ENCODE measurements around the gene NME7. TPM values are rescaled to one million over a fixed set of nuclear protein-coding genes. Genes with fewer than 3 reads are reported as not detected.

The NME7 gene
- total and polyA plus RNA-seq, 2 experiments from 2014 or later = 39.1 to 48.5 TPM

DNA sequence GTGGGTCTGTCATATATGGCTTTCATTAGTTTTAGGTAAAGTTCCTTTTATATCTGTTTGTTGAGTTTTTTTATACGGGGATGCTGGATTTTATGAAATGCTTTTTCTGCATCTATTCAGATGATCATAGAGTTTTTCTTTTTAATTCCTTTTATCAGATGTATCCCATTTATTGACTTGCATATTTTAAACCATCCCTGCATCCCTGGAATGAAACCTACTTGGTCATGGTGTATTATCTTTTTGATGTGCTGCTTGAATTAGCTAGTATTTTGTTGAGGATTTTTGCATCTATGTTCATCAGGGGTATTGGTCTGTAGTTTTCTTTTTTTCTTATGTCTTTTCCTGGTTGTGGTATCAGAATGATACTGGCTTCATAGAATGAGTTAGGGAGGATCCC lies 118.0 kb downstream of the NME7 start:
- Histone ChIP-seq H3K27me3 (ENCODE audit: insufficient read depth) (no peaks in the 10 kb centered on the region), H3K9me2 (ENCODE audit: insufficient read depth) (no peaks in the 10 kb centered on the region), H4K20me1 (replicated peaks; ENCODE audit: insufficient read depth) (no peaks in the 10 kb centered on the region), H3K79me2 (replicated peaks; ENCODE audit: insufficient read depth) (no peaks in the 10 kb centered on the region), H3F3A (replicated peaks; ENCODE audit: low read depth) (no peaks in the 10 kb centered on the region), H3K4me2 (no peak overlapping the region), H2AFZ (no peak overlapping the region), H3K4me1 (ENCODE audit: insufficient read depth) (no peaks in the 10 kb centered on the region), H3K4me3 (no peak overlapping the region), H3K27ac (ENCODE audit: low read depth) (no peak overlapping the region), H3K36me3 (ENCODE audit: insufficient read depth) (no peaks in the 10 kb centered on the region)
- Mint-ChIP-seq H3K36me3 (ENCODE audit: low read depth) (no peaks in the 10 kb centered on the region), H3K9me3 (peaks cover 2% of the 10 kb centered on the region; the same call in 2 of the 3 replicates), H3K4me3 (no peak overlapping the region), H3K4me1 (no peaks in the 10 kb centered on the region), H3K27me3 (ENCODE audit: insufficient read depth, low read depth, poor library complexity) (no peaks in the 10 kb centered on the region), H3K27ac (no peak overlapping the region)
- no peak for ATAC-seq
- TF ChIP-seq NANOG (IDR thresholded peaks at IDR 0.05; ENCODE audit: borderline replicate concordance) (no peak), ZNF331 (CRISPR knock-in tag; IDR thresholded peaks at IDR 0.05; ENCODE audit: low read depth) (no peak), JUNB (IDR thresholded peaks at IDR 0.05; ENCODE audit: unreplicated experiment) (no peak), STAT1 (IDR thresholded peaks at IDR 0.05; ENCODE audit: unreplicated experiment) (no peak), EZH2phosphoT487 (IDR thresholded peaks at IDR 0.05; ENCODE audit: unreplicated experiment) (no peak), CREB1 (CRISPR knock-in tag; IDR thresholded peaks at IDR 0.05; ENCODE audit: low read depth) (no peak), EZH2 (IDR thresholded peaks at IDR 0.05; ENCODE audit: low read depth, unreplicated experiment) (no peak), ZNF114 (CRISPR knock-in tag; IDR thresholded peaks at IDR 0.05) (no peak), POLR2AphosphoS5 (IDR thresholded peaks at IDR 0.05; ENCODE audit: low read depth) (no peak)
- TF ChIP-seq, protein P1, sequence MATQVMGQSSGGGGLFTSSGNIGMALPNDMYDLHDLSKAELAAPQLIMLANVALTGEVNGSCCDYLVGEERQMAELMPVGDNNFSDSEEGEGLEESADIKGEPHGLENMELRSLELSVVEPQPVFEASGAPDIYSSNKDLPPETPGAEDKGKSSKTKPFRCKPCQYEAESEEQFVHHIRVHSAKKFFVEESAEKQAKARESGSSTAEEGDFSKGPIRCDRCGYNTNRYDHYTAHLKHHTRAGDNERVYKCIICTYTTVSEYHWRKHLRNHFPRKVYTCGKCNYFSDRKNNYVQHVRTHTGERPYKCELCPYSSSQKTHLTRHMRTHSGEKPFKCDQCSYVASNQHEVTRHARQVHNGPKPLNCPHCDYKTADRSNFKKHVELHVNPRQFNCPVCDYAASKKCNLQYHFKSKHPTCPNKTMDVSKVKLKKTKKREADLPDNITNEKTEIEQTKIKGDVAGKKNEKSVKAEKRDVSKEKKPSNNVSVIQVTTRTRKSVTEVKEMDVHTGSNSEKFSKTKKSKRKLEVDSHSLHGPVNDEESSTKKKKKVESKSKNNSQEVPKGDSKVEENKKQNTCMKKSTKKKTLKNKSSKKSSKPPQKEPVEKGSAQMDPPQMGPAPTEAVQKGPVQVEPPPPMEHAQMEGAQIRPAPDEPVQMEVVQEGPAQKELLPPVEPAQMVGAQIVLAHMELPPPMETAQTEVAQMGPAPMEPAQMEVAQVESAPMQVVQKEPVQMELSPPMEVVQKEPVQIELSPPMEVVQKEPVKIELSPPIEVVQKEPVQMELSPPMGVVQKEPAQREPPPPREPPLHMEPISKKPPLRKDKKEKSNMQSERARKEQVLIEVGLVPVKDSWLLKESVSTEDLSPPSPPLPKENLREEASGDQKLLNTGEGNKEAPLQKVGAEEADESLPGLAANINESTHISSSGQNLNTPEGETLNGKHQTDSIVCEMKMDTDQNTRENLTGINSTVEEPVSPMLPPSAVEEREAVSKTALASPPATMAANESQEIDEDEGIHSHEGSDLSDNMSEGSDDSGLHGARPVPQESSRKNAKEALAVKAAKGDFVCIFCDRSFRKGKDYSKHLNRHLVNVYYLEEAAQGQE (IDR thresholded peaks at IDR 0.05; ENCODE audit: unreplicated experiment) = no peak
- TF ChIP-seq, protein P2, sequence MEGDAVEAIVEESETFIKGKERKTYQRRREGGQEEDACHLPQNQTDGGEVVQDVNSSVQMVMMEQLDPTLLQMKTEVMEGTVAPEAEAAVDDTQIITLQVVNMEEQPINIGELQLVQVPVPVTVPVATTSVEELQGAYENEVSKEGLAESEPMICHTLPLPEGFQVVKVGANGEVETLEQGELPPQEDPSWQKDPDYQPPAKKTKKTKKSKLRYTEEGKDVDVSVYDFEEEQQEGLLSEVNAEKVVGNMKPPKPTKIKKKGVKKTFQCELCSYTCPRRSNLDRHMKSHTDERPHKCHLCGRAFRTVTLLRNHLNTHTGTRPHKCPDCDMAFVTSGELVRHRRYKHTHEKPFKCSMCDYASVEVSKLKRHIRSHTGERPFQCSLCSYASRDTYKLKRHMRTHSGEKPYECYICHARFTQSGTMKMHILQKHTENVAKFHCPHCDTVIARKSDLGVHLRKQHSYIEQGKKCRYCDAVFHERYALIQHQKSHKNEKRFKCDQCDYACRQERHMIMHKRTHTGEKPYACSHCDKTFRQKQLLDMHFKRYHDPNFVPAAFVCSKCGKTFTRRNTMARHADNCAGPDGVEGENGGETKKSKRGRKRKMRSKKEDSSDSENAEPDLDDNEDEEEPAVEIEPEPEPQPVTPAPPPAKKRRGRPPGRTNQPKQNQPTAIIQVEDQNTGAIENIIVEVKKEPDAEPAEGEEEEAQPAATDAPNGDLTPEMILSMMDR (conservative IDR thresholded peaks at IDR 0.05; ENCODE audit: low read depth in 2 of 2) = no peak
- no peak for DNase-seq (ENCODE audit: low spot score)

DNA sequence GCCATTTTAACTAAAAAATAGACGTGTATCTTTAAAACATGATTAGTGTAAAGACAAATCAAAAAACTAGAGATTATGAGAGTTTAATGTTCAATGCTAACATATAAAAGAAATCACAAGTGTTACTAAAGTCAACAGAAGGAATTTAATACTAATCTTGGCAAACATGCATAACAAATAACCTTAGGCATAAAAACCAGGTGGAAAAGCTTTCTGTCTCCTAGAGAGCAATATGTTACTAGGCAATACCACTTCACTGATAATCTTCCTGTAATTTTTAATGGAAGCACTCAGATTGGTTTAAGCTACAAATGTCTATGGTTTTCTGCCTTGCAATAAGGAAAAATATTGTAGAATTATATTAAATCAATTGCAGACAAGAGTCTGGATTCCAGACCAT lies 121.9 kb downstream of the NME7 start:
- no peaks in the 10 kb centered on the region for H3F3A ChIP-seq (replicated peaks; ENCODE audit: low read depth)
- TF ChIP-seq STAT1 (IDR thresholded peaks at IDR 0.05; ENCODE audit: unreplicated experiment) (no peak), CREB1 (CRISPR knock-in tag; IDR thresholded peaks at IDR 0.05; ENCODE audit: low read depth) (no peak), ZNF114 (CRISPR knock-in tag; IDR thresholded peaks at IDR 0.05) (no peak), JUNB (IDR thresholded peaks at IDR 0.05; ENCODE audit: unreplicated experiment) (no peak)
- TF ChIP-seq, protein P3, sequence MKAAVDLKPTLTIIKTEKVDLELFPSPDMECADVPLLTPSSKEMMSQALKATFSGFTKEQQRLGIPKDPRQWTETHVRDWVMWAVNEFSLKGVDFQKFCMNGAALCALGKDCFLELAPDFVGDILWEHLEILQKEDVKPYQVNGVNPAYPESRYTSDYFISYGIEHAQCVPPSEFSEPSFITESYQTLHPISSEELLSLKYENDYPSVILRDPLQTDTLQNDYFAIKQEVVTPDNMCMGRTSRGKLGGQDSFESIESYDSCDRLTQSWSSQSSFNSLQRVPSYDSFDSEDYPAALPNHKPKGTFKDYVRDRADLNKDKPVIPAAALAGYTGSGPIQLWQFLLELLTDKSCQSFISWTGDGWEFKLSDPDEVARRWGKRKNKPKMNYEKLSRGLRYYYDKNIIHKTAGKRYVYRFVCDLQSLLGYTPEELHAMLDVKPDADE (IDR thresholded peaks at IDR 0.05) = no peak
- TF ChIP-seq, protein P1 (IDR thresholded peaks at IDR 0.05; ENCODE audit: unreplicated experiment) = no peak

More for the DNA sequence above, 121.9 kb downstream of the NME7 start:
- no peaks in the 10 kb centered on the region for H3K9me2 ChIP-seq (ENCODE audit: insufficient read depth)
- no peak overlapping the region for H3K4me2 ChIP-seq
- Mint-ChIP-seq H3K4me1 (peaks cover 3% of the 10 kb centered on the region; the same call in 1 of the 3 replicates), H3K27me3 (ENCODE audit: insufficient read depth, low read depth, poor library complexity) (no peaks in the 10 kb centered on the region), H3K9me3 (no peaks in the 10 kb centered on the region), H3K27ac (no peak overlapping the region), H3K4me3 (no peak overlapping the region), H3K36me3 (ENCODE audit: low read depth) (no peaks in the 10 kb centered on the region)
- no peaks in the 10 kb centered on the region for H3K36me3 ChIP-seq (ENCODE audit: insufficient read depth)
- H3K27ac ChIP-seq (ENCODE audit: low read depth) = no peak overlapping the region
- peaks cover 5% of the 10 kb centered on the region; the same call in 1 of the 2 replicates for H3K4me1 ChIP-seq (ENCODE audit: insufficient read depth)
- H3K4me3 ChIP-seq = no peak overlapping the region
- no peaks in the 10 kb centered on the region for H3K79me2 ChIP-seq (replicated peaks; ENCODE audit: insufficient read depth)
- no peak for ATAC-seq
- no peak for DNase-seq (ENCODE audit: low spot score)
- H2AFZ ChIP-seq = no peak overlapping the region
- no peaks in the 10 kb centered on the region for H4K20me1 ChIP-seq (replicated peaks; ENCODE audit: insufficient read depth)
- no peaks in the 10 kb centered on the region for H3K27me3 ChIP-seq (ENCODE audit: insufficient read depth)
